Right renal pelvis (tissue), 4 donors: ENCODE measurements around the gene RNU1-1. TPM values are rescaled to one million over a fixed set of nuclear protein-coding genes. Genes with fewer than 3 reads are reported as not detected.
"Not testable (repeated sequence)": the region's sequence is repeated elsewhere in the genome, so short reads cannot be mapped to it uniquely, and the experiment has no call there.

Experiments used
- DNase-seq, 4 donors: peaks; one replicate each; pipeline ENCODE4 v3.0.0-alpha.2; 2013; ENCODE audit warnings: low read depth in 4 of 4, low spot score in 3 of 4, missing footprints in 1 of 4
- polyA plus RNA-seq, 4 donors: library from polyadenylated mRNA; unstranded; fragments of 120-200 nt; gene quantifications; one replicate each; pipeline ENCODE4 v1.2.1, GENCODE V29; 2013; ENCODE audit not compliant: insufficient read length in 4 of 4

The RNU1-1 gene
- polyA plus RNA-seq, 4 donors: not detected

DNA sequence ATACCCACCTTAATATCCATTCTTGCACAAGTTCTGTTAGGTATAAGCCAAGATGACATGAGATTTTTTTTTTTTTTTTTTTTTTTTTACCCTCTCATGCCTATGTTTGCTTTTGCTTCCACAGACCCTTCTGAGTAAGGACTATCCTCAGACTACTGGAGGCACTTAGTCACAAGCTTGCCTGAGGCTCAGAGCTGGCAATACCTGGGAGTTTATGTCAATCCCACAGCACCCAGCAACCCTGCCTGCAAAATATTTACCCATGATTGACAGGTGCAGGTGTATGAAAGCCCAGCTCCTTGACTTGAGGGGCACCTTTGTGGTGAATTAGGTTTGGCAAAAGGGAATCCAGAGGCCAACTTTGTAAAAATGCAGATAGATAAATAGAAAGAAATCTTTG lies 11.7 kb upstream of the RNU1-1 start:
- not testable (repeated sequence) for DNase-seq

GRCh38 chr1:16521679-16522078 lies 7.6 kb upstream of the RNU1-1 start:
- DNase-seq: not testable (repeated sequence)

DNA sequence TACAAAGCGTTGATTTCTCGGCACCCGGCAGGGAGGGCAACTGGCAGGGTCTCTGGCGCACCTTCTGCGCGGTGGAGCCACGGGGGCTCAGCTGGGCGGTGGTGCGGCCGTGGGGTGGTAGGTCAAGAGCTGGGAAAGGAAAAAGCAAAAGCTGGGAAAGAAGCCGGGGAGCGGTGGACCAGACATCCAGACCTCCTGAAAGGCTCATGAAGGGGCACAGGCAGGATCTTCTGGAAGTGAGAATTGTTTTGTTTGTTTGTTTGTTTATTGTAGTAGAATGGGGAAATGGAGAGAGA lies 7.2 kb upstream of the RNU1-1 start:
- no peak for DNase-seq

DNA sequence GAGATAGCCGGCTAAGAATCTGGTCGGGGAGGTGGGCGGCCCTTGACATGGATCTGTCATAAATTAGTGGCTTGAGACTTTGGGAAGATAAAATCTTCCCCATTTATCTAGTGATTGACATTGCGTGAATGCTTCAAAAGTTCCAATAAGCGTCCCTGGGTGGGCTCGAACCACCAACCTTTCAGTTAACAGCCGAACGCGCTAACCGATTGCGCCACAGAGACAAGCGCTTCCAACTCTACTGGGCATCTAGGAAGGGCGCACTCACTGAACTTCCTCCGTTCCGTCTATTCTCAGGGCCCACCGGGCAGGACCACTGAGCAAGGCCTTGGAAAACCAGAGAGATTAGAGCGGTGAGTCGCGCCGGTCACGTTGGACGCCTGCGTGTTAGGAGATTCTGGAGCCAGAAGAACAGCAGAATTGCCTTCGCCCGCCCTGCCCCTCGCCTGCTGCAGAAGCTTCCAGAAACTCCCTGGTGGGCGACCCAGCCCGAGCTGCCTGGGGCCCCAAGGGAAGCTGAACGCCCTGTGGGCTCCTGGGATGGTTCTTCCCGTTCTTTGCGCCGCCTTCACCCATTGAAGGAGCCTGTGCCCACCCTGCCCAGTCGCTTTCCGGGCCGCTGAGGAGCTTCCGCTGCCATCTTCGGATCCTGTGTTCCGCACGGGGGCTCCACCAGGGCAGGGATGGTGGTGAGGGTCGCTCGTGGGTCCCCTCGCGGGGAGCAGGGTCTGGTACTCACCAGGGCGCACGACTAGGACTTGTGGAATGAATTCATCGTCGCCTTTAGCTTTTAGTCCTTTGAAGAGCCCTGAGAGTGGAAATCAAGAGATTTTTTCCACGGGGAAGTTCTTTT lies 6.6 kb upstream of the RNU1-1 start:
- DNase-seq: not testable (repeated sequence)

GRCh38 chr1:16519255-16519951 lies 5.3 kb upstream of the RNU1-1 start:
- not testable (repeated sequence) for DNase-seq

- DNase-seq: not testable (repeated sequence)
Observed at GRCh38 chr1:16518913-16519254, 4.8 kb upstream of the RNU1-1 start.

- DNase-seq: not testable (repeated sequence)
Observed at GRCh38 chr1:16516694-16517410, 2.8 kb upstream of the RNU1-1 start.

- DNase-seq: peak in 3 of 4 donors; percentile 69 to 82 (median 78)
Observed at GRCh38 chr1:16513412-16514106, 526 bp downstream of the RNU1-1 start.

- DNase-seq: not testable (repeated sequence)
Observed at GRCh38 chr1:16512624-16513411, 1.3 kb downstream of the RNU1-1 start.

DNA sequence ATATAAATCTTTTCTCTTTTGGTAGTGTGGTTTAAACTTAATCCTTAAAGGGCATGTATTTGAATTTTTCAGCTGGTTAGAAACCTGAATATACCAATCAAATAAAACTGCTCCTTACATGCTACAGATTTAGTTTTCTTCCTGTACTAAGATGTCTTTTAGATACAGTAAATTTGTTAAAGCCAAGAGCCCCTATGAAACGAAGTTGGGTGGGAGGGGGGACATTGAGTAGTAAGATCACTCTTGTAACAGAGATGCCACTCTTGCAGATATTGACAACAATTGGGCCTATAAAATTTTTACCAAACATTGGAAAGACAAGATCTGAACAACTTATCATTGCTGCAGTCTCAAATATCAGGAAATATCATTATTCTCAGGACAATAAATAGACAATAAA lies 2.2 kb downstream of the RNU1-1 start:
- DNase-seq: not testable (repeated sequence)

DNA sequence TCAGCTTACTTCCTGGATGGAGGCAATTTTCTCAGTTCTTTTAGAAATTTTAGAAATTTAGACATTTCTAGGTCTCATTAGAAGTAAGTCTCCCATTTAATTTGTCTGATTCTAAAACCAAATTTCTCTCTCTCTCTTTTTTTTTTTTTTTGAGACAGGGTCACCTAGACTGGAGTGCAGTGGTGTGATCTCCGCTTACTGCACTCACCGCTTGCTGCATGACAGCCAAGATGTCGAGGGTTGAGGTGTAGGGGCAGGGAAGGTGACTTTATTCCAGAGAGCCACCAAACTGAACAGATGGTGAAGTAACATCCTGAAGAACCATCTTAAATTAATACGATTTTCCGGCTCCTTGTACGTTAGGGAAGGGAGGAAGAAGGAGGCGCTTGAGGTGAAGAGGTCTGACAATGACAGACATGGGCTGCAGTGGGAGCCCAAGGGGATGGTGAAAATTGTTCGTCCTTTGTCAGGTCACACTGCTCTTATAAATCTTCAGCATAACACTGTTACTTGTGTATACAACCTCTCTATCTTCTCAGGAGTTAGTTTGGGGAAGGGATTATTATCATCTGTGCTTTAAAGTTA lies 5.1 kb downstream of the RNU1-1 start:
- not testable (repeated sequence) for DNase-seq

DNA sequence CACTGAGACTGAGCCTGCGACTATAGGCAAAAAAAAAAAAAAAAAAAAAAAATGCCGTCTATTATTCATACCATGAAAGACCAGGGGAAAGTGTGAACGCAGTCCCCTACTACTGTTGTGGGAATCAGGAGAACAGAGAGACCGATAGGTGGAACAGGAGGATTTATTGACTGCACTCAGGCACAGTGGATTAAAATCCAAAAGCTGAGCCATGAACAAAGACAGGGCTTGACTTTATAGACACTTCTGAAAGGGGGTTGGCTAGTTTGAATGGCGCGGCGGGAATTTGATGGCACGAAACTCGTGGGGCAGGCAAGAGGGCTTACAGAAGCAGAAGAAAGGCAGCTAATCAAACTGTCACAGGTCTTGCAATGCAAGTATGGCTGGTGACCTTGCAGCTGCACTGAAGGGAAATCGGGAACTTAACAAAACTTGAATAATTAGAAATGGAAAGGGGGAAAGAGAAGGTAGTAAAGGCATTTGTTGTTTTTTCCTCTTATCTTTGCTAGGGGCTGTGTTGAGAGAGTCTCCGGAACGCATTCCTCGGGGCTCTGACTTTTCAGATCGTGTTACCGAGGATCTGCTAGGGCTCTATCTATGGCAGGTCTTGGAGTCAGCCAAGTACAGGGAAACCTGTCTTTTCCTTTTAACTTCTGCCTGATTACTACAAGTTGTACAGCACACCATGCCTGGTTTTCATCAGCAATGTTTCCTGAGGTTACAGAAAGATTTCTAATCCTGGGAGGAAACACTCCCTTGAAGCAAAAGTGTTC lies 7.5 kb downstream of the RNU1-1 start:
- DNase-seq: not testable (repeated sequence)

GRCh38 chr1:16505870-16506269 lies 8.2 kb downstream of the RNU1-1 start:
- not testable (repeated sequence) for DNase-seq

DNA sequence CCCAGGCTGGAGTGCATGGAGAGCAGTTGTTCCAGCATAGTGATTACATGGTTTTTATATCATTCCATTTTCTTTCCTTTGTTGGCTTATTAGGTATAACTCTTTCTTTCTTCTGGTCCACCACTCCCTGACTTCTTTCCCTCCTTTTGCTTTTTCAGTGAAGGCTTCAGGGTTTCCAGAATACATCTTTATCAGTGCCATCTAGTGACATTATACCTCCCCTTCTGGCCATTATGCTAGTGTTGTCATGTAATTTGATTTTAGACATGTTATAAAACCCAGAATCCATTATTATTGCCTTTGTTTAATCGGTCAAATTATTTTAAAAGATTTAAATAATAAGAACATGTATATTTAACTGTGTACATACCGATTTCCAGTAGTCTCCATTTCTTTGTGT lies 10.6 kb downstream of the RNU1-1 start:
- no peak for DNase-seq

- not testable (repeated sequence) for DNase-seq
Observed at GRCh38 chr1:16501446-16501845, 12.6 kb downstream of the RNU1-1 start.

DNA sequence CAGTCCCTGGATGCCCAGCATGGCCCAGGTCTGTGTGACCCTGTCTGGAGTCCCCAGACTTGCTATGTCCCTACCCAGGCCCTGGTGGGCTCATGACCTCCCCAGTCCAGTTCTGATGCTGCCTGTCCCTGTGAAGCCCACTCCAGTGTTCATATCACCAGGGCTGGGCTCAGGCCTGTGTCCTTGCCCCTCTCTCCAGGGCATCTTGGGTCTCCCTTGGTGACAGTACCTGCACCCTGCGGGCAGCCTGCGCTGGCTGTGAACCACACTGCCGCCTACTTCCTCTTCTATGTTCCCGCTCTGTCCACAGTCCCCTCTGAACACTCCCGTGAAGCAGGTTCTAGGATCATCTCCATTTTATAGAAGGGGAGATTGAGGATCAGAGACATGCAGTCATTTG lies 13.1 kb downstream of the RNU1-1 start:
- DNase-seq: not testable (repeated sequence)

- not testable (repeated sequence) for DNase-seq
Observed at GRCh38 chr1:16500466-16500865, 13.6 kb downstream of the RNU1-1 start.

GRCh38 chr1:16498573-16499413 lies 15.3 kb downstream of the RNU1-1 start:
- DNase-seq: peak; percentile 79 to 85 (median 82)
